ENCODE data around the gene CMIP.

The CMIP gene

DNA sequence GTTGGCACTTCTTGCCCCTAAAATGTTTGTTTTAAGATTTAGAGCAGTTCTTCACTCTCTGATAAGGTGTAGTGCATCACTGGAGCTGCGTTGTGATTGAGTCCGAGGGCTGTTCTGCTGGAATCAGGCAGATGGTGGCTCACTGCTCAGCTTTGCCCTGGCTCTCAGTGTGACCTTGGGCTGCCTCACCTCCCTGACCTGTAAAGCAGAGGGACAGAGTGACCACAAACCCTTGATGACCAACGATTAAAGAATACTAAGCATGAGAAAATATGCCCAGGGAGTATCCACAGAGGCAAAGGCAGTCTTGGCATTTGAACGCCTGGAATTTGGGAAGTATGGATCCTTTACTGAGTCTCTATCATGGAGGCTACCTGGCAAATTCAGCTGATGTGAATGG lies 18.1 kb downstream of the CMIP start:
- H2BK120ac ChIP-seq (ENCODE audit: low read depth, low read length): no peak overlapping the region
- H3K4me3 ChIP-seq (ENCODE audit: insufficient read depth in 1 of 2, low read depth in 1 of 2, low read length in 2 of 2): no peak overlapping the region
- peaks cover 0 to 8% of the 10 kb centered on the region in 2 experiments for H3K36me3 ChIP-seq (ENCODE audit: control insufficient read depth in 1 of 2, insufficient read depth in 2 of 2, low read depth in 1 of 2, low read length in 2 of 2)
- no peak overlapping the region for H3K27ac ChIP-seq (ENCODE audit: low read length, poor library complexity, severe bottlenecking)
- H3K4me1 ChIP-seq (ENCODE audit: control insufficient read depth, insufficient read depth, low read depth, low read length): peaks cover 16% of the 10 kb centered on the region
- H2BK15ac ChIP-seq (ENCODE audit: low read depth, poor library complexity, severe bottlenecking): no peak overlapping the region
- no peak overlapping the region for H3K4me2 ChIP-seq (ENCODE audit: low read length, poor library complexity, severe bottlenecking)
- no peak overlapping the region for H3K9ac ChIP-seq (ENCODE audit: low read length)
- H3K4ac ChIP-seq (ENCODE audit: low read depth in 1 of 2, low read length in 2 of 2): no peak overlapping the region
- no peak overlapping the region for H3K23ac ChIP-seq (ENCODE audit: low read length in 2 of 2)
- no peak overlapping the region for H3K14ac ChIP-seq (ENCODE audit: low read length in 2 of 2)
- H2AK5ac ChIP-seq (ENCODE audit: low read length, severe bottlenecking): no peak overlapping the region
- no peaks in the 10 kb centered on the region for H3K27me3 ChIP-seq (ENCODE audit: control insufficient read depth in 1 of 2, insufficient read depth in 1 of 2, low read length in 2 of 2)
- H4K91ac ChIP-seq (ENCODE audit: low read length): no peak overlapping the region
- no peak overlapping the region for H2AFZ ChIP-seq (ENCODE audit: low read depth, low read length)
- H4K8ac ChIP-seq (ENCODE audit: low read length): no peak overlapping the region
- peaks cover 55% of the 10 kb centered on the region for H3K79me1 ChIP-seq (replicated peaks; ENCODE audit: low read length, poor library complexity, severe bottlenecking)
- H3K9me3 ChIP-seq (ENCODE audit: control insufficient read depth, low read length): no peaks in the 10 kb centered on the region
- H2BK12ac ChIP-seq (ENCODE audit: low read length in 2 of 2): no peak overlapping the region
- WGBS: 80% methylated on average over 4 of the region's 4 CpGs
- no peak for DNase-seq
- H3K18ac ChIP-seq (ENCODE audit: low read depth in 1 of 2, low read length in 2 of 2): no peak overlapping the region
- no peak overlapping the region for H2BK5ac ChIP-seq (ENCODE audit: low read depth, low read length, poor library complexity, severe bottlenecking)

GRCh38 chr16:81463296-81463890 lies 18.8 kb downstream of the CMIP start:
- H4K8ac ChIP-seq (ENCODE audit: low read length): no peak overlapping the region
- H2BK12ac ChIP-seq (ENCODE audit: low read length in 2 of 2): no peak overlapping the region
- no peak overlapping the region for H3K4me2 ChIP-seq (ENCODE audit: low read length, poor library complexity, severe bottlenecking)
- peaks cover 0 to 8% of the 10 kb centered on the region in 2 experiments for H3K36me3 ChIP-seq (ENCODE audit: control insufficient read depth in 1 of 2, insufficient read depth in 2 of 2, low read depth in 1 of 2, low read length in 2 of 2)
- H3K18ac ChIP-seq (ENCODE audit: low read depth in 1 of 2, low read length in 2 of 2): no peak overlapping the region
- no peak overlapping the region for H2AK5ac ChIP-seq (ENCODE audit: low read length, severe bottlenecking)
- no peak overlapping the region for H3K4me3 ChIP-seq (ENCODE audit: insufficient read depth in 1 of 2, low read depth in 1 of 2, low read length in 2 of 2)
- H3K4me1 ChIP-seq (ENCODE audit: control insufficient read depth, insufficient read depth, low read depth, low read length): peaks cover 10% of the 10 kb centered on the region
- peaks cover 56% of the 10 kb centered on the region for H3K79me1 ChIP-seq (replicated peaks; ENCODE audit: low read length, poor library complexity, severe bottlenecking)
- WGBS: 97% methylated on average over 16 of the region's 16 CpGs
- no peak overlapping the region for H3K14ac ChIP-seq (ENCODE audit: low read length in 2 of 2)
- H3K23ac ChIP-seq (ENCODE audit: low read length in 2 of 2): no peak overlapping the region
- H3K27ac ChIP-seq (ENCODE audit: low read length, poor library complexity, severe bottlenecking): no peak overlapping the region
- H3K27me3 ChIP-seq (ENCODE audit: control insufficient read depth in 1 of 2, insufficient read depth in 1 of 2, low read length in 2 of 2): no peaks in the 10 kb centered on the region
- no peak overlapping the region for H3K4ac ChIP-seq (ENCODE audit: low read depth in 1 of 2, low read length in 2 of 2)
- no peak overlapping the region for H2AFZ ChIP-seq (ENCODE audit: low read depth, low read length)
- H3K9me3 ChIP-seq (ENCODE audit: control insufficient read depth, low read length): no peaks in the 10 kb centered on the region
- no peak overlapping the region for H2BK15ac ChIP-seq (ENCODE audit: low read depth, poor library complexity, severe bottlenecking)
- no peak overlapping the region for H3K9ac ChIP-seq (ENCODE audit: low read length)
- no peak overlapping the region for H4K91ac ChIP-seq (ENCODE audit: low read length)
- no peak for DNase-seq
- no peak overlapping the region for H2BK120ac ChIP-seq (ENCODE audit: low read depth, low read length)
- H2BK5ac ChIP-seq (ENCODE audit: low read depth, low read length, poor library complexity, severe bottlenecking): no peak overlapping the region

- H3K27me3 ChIP-seq (ENCODE audit: control insufficient read depth in 1 of 2, insufficient read depth in 1 of 2, low read length in 2 of 2): no peaks in the 10 kb centered on the region
Observed at GRCh38 chr16:81464279-81464678, 19.7 kb downstream of the CMIP start.

DNA sequence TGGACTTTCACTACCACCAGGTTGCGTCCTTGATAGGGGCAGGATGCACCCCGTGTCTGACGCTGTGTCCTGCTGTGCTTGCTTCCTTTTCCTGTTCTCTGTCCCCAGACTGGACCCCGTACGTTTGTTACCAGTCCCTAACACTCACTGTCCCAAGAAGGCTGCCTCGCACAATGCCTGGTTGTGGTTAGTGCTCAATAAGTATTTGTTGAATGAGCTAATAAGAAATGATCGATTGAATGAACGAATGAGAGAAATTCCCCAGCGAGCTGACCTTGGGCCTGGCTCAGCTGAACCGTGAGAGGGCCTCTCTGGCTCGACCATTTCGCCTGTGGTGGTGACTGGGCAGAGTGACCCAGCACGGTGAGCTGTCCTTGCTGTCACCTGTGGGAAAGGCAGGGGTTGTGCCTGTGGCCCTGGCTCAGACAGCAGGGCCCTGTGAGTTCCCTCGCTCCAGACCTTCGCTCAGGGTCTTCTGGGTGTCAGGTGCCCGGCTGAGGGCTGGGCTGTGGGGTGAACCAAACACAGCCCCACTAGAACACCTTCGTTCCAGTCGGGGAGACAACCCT lies 20.9 kb downstream of the CMIP start:
- 83% methylated on average over 15 of the region's 18 CpGs for WGBS
- Histone ChIP-seq H3K14ac (ENCODE audit: low read length in 2 of 2) (no peak overlapping the region), H2AFZ (ENCODE audit: low read depth, low read length) (no peak overlapping the region), H2AK5ac (ENCODE audit: low read length, severe bottlenecking) (no peak overlapping the region), H2BK120ac (ENCODE audit: low read depth, low read length) (no peak overlapping the region), H3K27ac (ENCODE audit: low read length, poor library complexity, severe bottlenecking) (no peak overlapping the region), H3K18ac (ENCODE audit: low read depth in 1 of 2, low read length in 2 of 2) (no peak overlapping the region), H4K8ac (ENCODE audit: low read length) (no peak overlapping the region), H3K9me3 (ENCODE audit: control insufficient read depth, low read length) (no peaks in the 10 kb centered on the region), H3K4me1 (ENCODE audit: control insufficient read depth, insufficient read depth, low read depth, low read length) (peaks cover 10% of the 10 kb centered on the region), H2BK12ac (ENCODE audit: low read length in 2 of 2) (no peak overlapping the region), H3K79me1 (replicated peaks; ENCODE audit: low read length, poor library complexity, severe bottlenecking) (peaks cover 48% of the 10 kb centered on the region), H3K4me2 (ENCODE audit: low read length, poor library complexity, severe bottlenecking) (no peak overlapping the region), H2BK15ac (ENCODE audit: low read depth, poor library complexity, severe bottlenecking) (no peak overlapping the region), H2BK5ac (ENCODE audit: low read depth, low read length, poor library complexity, severe bottlenecking) (no peak overlapping the region), H3K36me3 (ENCODE audit: control insufficient read depth in 1 of 2, insufficient read depth in 2 of 2, low read depth in 1 of 2, low read length in 2 of 2) (no peaks in the 10 kb centered on the region), H4K91ac (ENCODE audit: low read length) (no peak overlapping the region), H3K27me3 (ENCODE audit: control insufficient read depth in 1 of 2, insufficient read depth in 1 of 2, low read length in 2 of 2) (no peaks in the 10 kb centered on the region), H3K4me3 (ENCODE audit: insufficient read depth in 1 of 2, low read depth in 1 of 2, low read length in 2 of 2) (no peak overlapping the region), H3K23ac (ENCODE audit: low read length in 2 of 2) (peak overlapping the region in 1 of 2 experiments; percentile 14), H3K9ac (ENCODE audit: low read length) (no peak overlapping the region), H3K4ac (ENCODE audit: low read depth in 1 of 2, low read length in 2 of 2) (no peak overlapping the region)
- DNase-seq: no peak

More at GRCh38 chr16:81464279-81464678, 19.7 kb downstream of the CMIP start:
- Histone ChIP-seq H3K4me3 (ENCODE audit: insufficient read depth in 1 of 2, low read depth in 1 of 2, low read length in 2 of 2) (no peak overlapping the region), H2BK120ac (ENCODE audit: low read depth, low read length) (no peak overlapping the region), H2AK5ac (ENCODE audit: low read length, severe bottlenecking) (no peak overlapping the region), H2BK5ac (ENCODE audit: low read depth, low read length, poor library complexity, severe bottlenecking) (no peak overlapping the region), H3K4me2 (ENCODE audit: low read length, poor library complexity, severe bottlenecking) (no peak overlapping the region), H2AFZ (ENCODE audit: low read depth, low read length) (no peak overlapping the region), H3K79me1 (replicated peaks; ENCODE audit: low read length, poor library complexity, severe bottlenecking) (peaks cover 57% of the 10 kb centered on the region), H2BK15ac (ENCODE audit: low read depth, poor library complexity, severe bottlenecking) (no peak overlapping the region), H3K27ac (ENCODE audit: low read length, poor library complexity, severe bottlenecking) (no peak overlapping the region), H3K18ac (ENCODE audit: low read depth in 1 of 2, low read length in 2 of 2) (no peak overlapping the region), H3K4ac (ENCODE audit: low read depth in 1 of 2, low read length in 2 of 2) (no peak overlapping the region), H2BK12ac (ENCODE audit: low read length in 2 of 2) (no peak overlapping the region), H3K36me3 (ENCODE audit: control insufficient read depth in 1 of 2, insufficient read depth in 2 of 2, low read depth in 1 of 2, low read length in 2 of 2) (peaks cover 0 to 3% of the 10 kb centered on the region in 2 experiments), H3K23ac (ENCODE audit: low read length in 2 of 2) (no peak overlapping the region), H3K14ac (ENCODE audit: low read length in 2 of 2) (no peak overlapping the region), H3K9ac (ENCODE audit: low read length) (no peak overlapping the region), H4K91ac (ENCODE audit: low read length) (no peak overlapping the region), H3K4me1 (ENCODE audit: control insufficient read depth, insufficient read depth, low read depth, low read length) (peaks cover 7% of the 10 kb centered on the region), H3K9me3 (ENCODE audit: control insufficient read depth, low read length) (no peaks in the 10 kb centered on the region), H4K8ac (ENCODE audit: low read length) (no peak overlapping the region)
- DNase-seq: no peak
- 94% methylated on average over 3 of the region's 5 CpGs for WGBS
